WERI-Rb-1 (cell line): Measurements from ENCODE around the gene TWIST2.
A peak's percentile ranks its signal among the peaks of the same experiment; 100 is the strongest.

Source experiments
- DNase-seq: peaks from one replicate; pipeline ENCODE4 v3.0.0-alpha.2; 2020
- H3K27ac ChIP-seq: fragments of 250-450 bp; sonication (Bioruptor Pico); 2 replicates; pipeline ENCODE4 v1.5.1; 2020; ENCODE audit warnings: mild to moderate bottlenecking, moderate library complexity
- H3K27me3 ChIP-seq: fragments of 250-450 bp; sonication (Bioruptor Pico); 2 replicates; pipeline ENCODE4 v1.5.1; 2021; ENCODE audit warnings: mild to moderate bottlenecking, low read depth, moderate library complexity; ENCODE audit not compliant: insufficient read depth, severe bottlenecking
- H3K36me3 ChIP-seq: fragments of 250-450 bp; sonication (Bioruptor Pico); 2 replicates; pipeline ENCODE4 v1.5.1; 2020; ENCODE audit warnings: mild to moderate bottlenecking, moderate library complexity
- H3K4me3 ChIP-seq: 2 replicates; pipeline ENCODE4 v1.5.1; 2011; ENCODE audit warnings: low read depth, mild to moderate bottlenecking, control low read depth, low read length
- H3K9me3 ChIP-seq: fragments of 250-450 bp; sonication (Bioruptor Pico); 2 replicates; pipeline ENCODE4 v1.5.1; 2021; ENCODE audit warnings: mild to moderate bottlenecking, moderate library complexity; ENCODE audit not compliant: severe bottlenecking
- TF ChIP-seq, protein P1 (sequence below): IDR thresholded peaks from 2 replicates; pipeline ENCODE4 v1.5.1; 2011; ENCODE audit warnings: low read depth, mild to moderate bottlenecking, control low read depth, inconsistent platforms, low read length

Gene TWIST2

DNA sequence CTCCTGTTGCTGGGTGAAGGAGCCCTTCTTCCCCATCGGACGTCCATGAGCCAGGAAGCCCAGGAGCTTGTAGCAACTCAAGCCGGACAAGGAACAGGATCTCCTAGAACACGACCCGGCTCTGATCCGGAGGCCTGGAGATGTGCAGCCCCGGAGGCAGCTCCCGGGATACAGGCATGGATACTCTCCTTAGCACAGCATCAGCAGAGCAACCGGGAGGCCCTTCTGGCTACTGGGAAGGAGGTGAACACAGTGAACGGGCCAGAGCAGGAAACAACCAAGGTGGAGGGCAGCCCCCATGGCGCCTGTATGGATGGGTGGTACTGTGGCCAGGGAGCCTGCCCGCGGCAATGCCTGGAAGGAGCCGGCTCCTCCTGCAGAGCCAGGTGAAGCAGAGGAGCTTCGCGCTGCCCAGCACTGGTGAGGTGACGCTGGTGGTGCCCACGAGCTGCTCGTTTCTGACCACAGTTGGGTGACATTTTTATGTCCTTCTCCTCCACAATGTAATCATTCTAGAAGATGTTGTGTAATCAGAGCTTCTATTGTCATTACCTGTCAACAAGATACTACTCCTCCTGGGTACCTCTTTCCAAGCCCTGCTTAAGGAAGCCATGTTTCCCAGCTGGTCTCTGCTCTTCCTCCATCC lies 94.3 kb downstream of the TWIST2 start:
- TF ChIP-seq, protein P1, sequence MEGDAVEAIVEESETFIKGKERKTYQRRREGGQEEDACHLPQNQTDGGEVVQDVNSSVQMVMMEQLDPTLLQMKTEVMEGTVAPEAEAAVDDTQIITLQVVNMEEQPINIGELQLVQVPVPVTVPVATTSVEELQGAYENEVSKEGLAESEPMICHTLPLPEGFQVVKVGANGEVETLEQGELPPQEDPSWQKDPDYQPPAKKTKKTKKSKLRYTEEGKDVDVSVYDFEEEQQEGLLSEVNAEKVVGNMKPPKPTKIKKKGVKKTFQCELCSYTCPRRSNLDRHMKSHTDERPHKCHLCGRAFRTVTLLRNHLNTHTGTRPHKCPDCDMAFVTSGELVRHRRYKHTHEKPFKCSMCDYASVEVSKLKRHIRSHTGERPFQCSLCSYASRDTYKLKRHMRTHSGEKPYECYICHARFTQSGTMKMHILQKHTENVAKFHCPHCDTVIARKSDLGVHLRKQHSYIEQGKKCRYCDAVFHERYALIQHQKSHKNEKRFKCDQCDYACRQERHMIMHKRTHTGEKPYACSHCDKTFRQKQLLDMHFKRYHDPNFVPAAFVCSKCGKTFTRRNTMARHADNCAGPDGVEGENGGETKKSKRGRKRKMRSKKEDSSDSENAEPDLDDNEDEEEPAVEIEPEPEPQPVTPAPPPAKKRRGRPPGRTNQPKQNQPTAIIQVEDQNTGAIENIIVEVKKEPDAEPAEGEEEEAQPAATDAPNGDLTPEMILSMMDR: no peak
- no peak for DNase-seq

DNA sequence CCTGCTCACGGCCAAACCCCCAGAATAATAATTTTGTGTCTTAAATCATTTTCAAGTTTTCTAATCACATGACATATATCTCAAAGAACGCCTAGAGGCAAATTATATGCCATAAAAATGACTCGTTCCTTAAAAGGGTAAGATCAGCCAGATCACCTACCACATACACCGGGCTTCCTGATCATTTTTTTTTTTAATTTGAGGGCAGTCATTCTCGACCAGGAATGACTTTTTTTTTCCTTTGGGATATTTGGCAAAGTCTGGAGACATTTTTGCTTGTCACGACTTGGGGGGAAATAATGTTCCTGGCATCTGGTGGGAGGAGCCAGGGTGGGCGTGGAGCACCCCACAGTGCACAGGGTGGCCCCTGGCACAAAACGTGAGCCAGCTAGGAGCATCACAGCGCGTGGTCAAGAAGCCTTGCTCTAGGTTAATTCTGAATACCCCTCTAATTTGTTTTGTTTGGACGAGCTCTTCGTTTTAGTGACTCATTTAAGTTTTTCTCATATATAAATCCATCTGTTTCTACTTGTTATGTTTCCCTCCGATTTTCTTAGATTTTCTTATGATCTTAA lies 94.9 kb downstream of the TWIST2 start:
- Histone ChIP-seq H3K27me3 (peaks cover 85% of the 10 kb centered on the region), H3K4me3 (no peak overlapping the region), H3K36me3 (no peaks in the 10 kb centered on the region), H3K27ac (no peak overlapping the region), H3K9me3 (no peaks in the 10 kb centered on the region)
- TF ChIP-seq, protein P1: no peak
- DNase-seq: no peak

More for the DNA sequence above, 94.3 kb downstream of the TWIST2 start:
- no peak overlapping the region for H3K27ac ChIP-seq
- H3K36me3 ChIP-seq: no peaks in the 10 kb centered on the region
- H3K27me3 ChIP-seq: peaks cover 84% of the 10 kb centered on the region
- no peaks in the 10 kb centered on the region for H3K9me3 ChIP-seq
- no peak overlapping the region for H3K4me3 ChIP-seq

DNA sequence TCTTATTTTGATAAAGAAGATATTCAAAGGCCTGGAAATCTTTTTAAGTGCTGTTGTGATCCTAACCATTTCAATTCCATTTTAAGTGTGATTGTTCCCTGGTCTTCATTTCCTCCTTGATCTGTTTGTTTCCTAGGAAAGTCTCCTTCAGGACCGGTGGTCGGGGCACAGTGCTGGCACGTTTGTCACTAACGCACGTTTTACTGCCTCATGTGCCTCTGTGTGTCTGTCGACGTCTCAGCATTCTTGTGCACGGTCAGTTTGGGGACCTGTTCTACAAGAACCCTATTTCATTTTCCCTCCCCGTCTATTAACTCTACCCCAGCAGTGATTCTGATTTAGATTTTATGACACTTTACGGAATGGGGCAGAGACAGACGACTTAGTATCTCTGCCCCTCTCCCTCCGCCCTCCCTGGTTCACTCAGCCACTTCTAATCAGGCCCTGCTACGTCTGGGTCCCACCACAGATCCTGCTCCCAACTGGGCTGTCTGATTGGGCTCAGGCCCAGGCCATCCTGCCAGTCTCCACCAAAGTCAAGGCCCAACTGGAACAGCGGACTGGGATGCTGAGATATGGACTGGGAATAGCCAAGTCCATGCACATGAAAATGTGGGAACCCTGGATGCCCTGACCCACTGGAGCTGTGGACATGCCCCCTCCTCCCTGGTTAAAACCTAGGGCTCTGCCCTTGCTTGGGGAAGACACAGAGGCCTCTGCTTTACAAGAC lies 95.6 kb downstream of the TWIST2 start:
- DNase-seq: no peak
- TF ChIP-seq, protein P1: no peak
- no peak overlapping the region for H3K4me3 ChIP-seq
- no peak overlapping the region for H3K27ac ChIP-seq
- no peaks in the 10 kb centered on the region for H3K36me3 ChIP-seq
- H3K27me3 ChIP-seq: peaks cover 86% of the 10 kb centered on the region
- H3K9me3 ChIP-seq: no peaks in the 10 kb centered on the region

DNA sequence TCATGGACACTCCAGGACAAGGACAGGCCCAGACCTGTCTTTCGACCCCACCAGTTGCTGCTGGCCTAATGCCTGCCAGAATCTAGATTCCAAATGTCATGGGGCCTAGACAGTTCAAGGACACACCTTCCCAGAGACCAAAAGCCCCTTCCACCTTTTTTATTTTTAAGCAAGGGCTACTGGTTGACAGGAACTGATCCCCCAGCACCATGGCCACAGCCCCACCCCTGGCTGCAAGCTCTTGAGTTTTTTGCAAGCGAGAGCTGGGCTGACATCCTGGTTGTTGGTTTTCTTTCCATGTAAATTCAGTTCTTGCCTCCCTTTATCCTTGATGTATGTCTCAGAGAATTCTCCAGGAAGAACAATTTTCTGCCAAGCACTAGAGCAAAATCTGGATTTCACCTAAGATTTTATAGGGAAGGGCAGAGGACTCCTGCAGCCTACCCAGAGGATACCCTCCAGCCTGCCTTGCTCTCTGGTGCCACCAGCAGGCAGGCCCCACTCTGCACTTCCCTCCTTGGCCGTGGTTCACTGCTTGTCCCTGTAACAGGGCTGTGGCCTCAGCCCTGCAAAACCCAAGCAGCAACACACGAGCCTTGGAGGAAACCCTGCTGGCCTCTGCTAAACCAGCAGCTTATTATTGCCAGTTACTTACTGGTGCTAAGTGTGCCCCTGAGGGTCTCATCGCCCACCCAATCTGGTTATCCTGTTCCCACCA lies 97.7 kb downstream of the TWIST2 start:
- TF ChIP-seq, protein P1: peak; percentile 68
- Histone ChIP-seq H3K27ac (no peak overlapping the region), H3K9me3 (no peaks in the 10 kb centered on the region), H3K36me3 (no peaks in the 10 kb centered on the region), H3K4me3 (no peak overlapping the region), H3K27me3 (peaks cover 86% of the 10 kb centered on the region)
- no peak for DNase-seq

DNA sequence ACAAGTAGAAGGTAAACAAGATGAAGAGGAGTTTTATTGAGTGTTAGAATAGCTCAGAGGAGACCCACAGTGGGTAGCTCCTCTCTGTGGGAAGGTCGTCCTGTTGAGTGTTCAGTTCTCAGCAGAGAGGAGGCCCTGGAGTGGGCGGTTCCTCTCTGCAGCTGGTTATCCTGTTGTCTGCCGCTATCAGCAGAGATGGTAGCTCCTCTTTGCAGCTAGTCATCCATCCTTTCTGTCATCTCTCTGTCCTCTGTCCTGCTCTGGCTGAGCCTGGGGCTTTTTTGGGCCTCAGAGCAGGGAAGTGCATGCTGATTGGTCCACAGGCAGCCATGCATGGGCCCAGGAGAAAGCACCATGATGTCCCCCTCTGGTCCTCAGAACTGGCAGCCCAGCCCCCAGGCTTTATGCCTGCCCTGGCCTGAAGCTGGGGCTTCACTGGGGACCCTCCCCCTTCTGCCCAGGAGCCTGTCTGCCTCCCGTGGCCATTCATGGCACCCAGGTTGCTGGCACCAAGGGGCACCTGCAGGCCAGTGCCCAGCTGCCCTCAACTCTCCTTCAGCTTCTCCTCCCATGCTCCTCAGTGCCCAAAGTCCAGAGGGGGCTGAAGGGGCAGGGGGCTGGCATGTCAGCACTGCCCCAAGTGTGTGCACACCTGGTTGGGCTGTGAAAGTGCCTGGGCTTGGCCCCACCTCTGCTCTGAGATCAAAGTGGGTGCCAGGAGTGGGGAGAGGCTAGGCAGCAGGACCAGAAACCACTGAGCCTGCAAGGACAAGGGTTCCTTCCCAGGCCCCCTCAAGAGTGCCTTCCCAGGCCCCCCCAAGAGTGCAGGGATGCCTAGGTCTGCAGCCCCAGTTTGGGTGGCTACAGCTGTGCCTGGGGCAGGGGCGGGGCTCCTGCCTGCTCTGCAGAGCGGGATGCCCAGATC lies 98.7 kb downstream of the TWIST2 start:
- H3K36me3 ChIP-seq: no peaks in the 10 kb centered on the region
- DNase-seq: no peak
- H3K27me3 ChIP-seq: peaks cover 88% of the 10 kb centered on the region

More for the DNA sequence above, 98.7 kb downstream of the TWIST2 start:
- no peak overlapping the region for H3K4me3 ChIP-seq
- H3K9me3 ChIP-seq: no peaks in the 10 kb centered on the region
- TF ChIP-seq, protein P1: no peak
- H3K27ac ChIP-seq: no peak overlapping the region
